ENCODE measurements around the gene MAP4K3. TPM values are rescaled to one million over a fixed set of nuclear protein-coding genes. Genes with fewer than 3 reads are reported as not detected.

The MAP4K3 gene
- total RNA-seq, 1 donor from 2014 or later = 34.1 TPM

GRCh38 chr2:39434233-39434897 is 2.7 kb downstream of the MAP4K3 start:
- TF ChIP-seq, protein P1, sequence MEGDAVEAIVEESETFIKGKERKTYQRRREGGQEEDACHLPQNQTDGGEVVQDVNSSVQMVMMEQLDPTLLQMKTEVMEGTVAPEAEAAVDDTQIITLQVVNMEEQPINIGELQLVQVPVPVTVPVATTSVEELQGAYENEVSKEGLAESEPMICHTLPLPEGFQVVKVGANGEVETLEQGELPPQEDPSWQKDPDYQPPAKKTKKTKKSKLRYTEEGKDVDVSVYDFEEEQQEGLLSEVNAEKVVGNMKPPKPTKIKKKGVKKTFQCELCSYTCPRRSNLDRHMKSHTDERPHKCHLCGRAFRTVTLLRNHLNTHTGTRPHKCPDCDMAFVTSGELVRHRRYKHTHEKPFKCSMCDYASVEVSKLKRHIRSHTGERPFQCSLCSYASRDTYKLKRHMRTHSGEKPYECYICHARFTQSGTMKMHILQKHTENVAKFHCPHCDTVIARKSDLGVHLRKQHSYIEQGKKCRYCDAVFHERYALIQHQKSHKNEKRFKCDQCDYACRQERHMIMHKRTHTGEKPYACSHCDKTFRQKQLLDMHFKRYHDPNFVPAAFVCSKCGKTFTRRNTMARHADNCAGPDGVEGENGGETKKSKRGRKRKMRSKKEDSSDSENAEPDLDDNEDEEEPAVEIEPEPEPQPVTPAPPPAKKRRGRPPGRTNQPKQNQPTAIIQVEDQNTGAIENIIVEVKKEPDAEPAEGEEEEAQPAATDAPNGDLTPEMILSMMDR (IDR thresholded peaks at IDR 0.05) = no peak
- Histone ChIP-seq H3K36me3 (no peaks in the 10 kb centered on the region), H3K27ac (peak overlapping the region; percentile 10 to 16), H3K4me3 (peak overlapping the region; percentile 97 to 99), H3K4me1 (peaks cover 6 to 30% of the 10 kb centered on the region in 2 donors), H3K27me3 (no peaks in the 10 kb centered on the region), H3K9me3 (no peaks in the 10 kb centered on the region)
- intact Hi-C loops (cut with DNase I) = no loop called here
- DNase-seq (ENCODE audit: low spot score in 2 of 2) = no peak

GRCh38 chr2:39433586-39434195 is 3.4 kb downstream of the MAP4K3 start:
- Histone ChIP-seq H3K4me1 (peaks cover 0 to 23% of the 10 kb centered on the region in 2 donors), H3K36me3 (no peaks in the 10 kb centered on the region), H3K27me3 (no peaks in the 10 kb centered on the region), H3K4me3 (peak overlapping the region in 1 of 2 donors; percentile 97), H3K9me3 (no peaks in the 10 kb centered on the region), H3K27ac (peak overlapping the region in 1 of 2 donors; percentile 10)
- intact Hi-C loops (cut with DNase I) = no loop called here
- TF ChIP-seq, protein P1 (IDR thresholded peaks at IDR 0.05) = no peak
- no peak for DNase-seq (ENCODE audit: low spot score in 2 of 2)

DNA sequence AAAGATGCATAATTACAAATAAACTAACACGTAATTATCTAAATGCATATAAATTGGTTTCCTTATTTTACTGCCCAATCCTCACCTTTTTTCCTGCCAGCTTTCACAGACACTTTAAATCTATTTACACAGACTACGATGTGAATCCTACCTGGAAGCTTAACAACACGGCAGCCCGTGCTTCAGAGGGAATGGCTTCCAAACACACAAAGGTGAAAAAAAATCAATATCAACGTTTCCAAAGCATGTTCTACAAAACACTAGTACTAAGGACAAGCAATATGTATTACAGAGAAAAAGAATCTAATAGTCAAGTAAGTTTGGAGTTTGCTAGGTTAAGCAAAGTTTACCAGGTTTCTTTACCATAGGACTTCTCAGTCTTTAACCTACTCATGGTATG is 4.4 kb downstream of the MAP4K3 start:
- Histone ChIP-seq H3K4me1 (peaks cover 0 to 17% of the 10 kb centered on the region in 2 donors), H3K27ac (no peak overlapping the region)
- intact Hi-C loops (cut with DNase I) = no loop called here

GRCh38 chr2:39431592-39432316 is 5.3 kb downstream of the MAP4K3 start:
- Histone ChIP-seq H3K4me1 (peaks cover 0 to 20% of the 10 kb centered on the region in 2 donors), H3K9me3 (no peaks in the 10 kb centered on the region), H3K27me3 (no peaks in the 10 kb centered on the region), H3K27ac (peak overlapping the region in 1 of 2 donors; percentile 2), H3K4me3 (no peak overlapping the region), H3K36me3 (no peaks in the 10 kb centered on the region)
- DNase-seq (ENCODE audit: low spot score in 2 of 2) = no peak
- TF ChIP-seq, protein P1 (IDR thresholded peaks at IDR 0.05) = no peak
- intact Hi-C loops (cut with DNase I) = no loop called here

More for the DNA sequence above, 4.4 kb downstream of the MAP4K3 start:
- H3K27me3 ChIP-seq = no peaks in the 10 kb centered on the region
- no peak overlapping the region for H3K4me3 ChIP-seq
- TF ChIP-seq, protein P1 (IDR thresholded peaks at IDR 0.05) = no peak
- H3K36me3 ChIP-seq = no peaks in the 10 kb centered on the region
- no peaks in the 10 kb centered on the region for H3K9me3 ChIP-seq
- DNase-seq (ENCODE audit: low spot score in 2 of 2) = no peak

DNA sequence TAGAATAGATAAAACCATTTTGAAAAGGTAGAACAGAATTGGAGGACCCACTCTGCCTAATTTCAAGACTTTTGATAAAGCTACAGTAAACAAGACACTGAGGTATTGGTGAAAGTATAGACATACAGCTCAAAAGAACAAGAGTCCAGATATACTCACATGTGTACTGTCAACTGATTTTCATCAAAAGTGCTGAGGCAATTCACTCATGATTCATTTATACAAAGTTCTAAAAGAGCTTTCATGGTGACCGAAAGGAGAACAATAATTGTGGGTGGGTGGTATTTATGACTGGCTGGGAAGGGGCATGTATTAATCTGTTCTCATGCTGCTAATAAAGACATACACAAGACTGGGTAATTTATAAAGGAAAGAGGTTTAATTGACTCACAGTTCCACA is 7.3 kb downstream of the MAP4K3 start:
- Histone ChIP-seq H3K4me3 (no peak overlapping the region), H3K27ac (no peak overlapping the region), H3K36me3 (no peaks in the 10 kb centered on the region), H3K9me3 (no peaks in the 10 kb centered on the region), H3K4me1 (peaks cover 0 to 15% of the 10 kb centered on the region in 2 donors), H3K27me3 (no peaks in the 10 kb centered on the region)
- DNase-seq (ENCODE audit: low spot score in 2 of 2) = no peak
- TF ChIP-seq, protein P1 (IDR thresholded peaks at IDR 0.05) = no peak
- intact Hi-C loops (cut with DNase I) = no loop called here
